Measurements from ENCODE around the gene CES2. TPM values are rescaled to one million over a fixed set of nuclear protein-coding genes. Genes with fewer than 3 reads are reported as not detected.
A peak's percentile ranks its signal among the peaks of the same experiment; 100 is the strongest.

CES2 gene
- total and polyA plus RNA-seq, 9 of the 15 experiments (the other 6 are each of a cell fraction or from before 2014, with no cell fraction given) = 2.2 to 37.9 (median 24.4) TPM

DNA sequence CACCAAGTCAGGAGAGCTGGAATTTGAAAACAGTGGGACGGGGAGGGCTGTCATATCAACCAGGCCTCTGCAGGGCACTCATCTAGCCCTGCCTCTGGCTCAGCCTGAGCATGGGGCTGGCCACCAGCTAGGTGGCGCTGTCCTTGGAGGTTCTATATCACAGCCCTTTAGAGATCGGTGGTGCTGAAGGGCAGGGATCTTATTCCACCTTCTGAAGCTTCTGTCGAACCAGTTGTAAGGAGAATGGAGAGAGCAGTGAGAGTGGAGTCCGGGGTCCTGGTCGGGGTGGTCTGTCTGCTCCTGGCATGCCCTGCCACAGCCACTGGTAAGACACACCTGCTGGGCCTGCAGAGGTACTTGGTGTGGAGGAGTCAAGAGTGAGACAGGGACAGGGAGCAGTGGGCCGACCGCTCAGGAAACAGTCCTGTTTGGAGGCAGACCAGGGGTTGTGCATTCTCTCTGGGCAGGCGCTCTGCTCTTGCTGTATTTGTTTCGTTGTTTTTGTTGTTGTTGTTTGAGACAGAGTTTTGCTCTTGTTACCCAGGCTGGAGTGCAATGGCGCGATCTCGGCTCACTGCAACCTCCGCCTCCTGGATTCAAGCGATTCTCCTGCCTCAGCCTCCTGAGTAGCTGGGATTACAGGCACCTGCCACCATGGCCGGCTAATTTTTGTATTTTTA is 25.9 kb downstream of the CES2 start, which contains the start of gene CES3 (continued):
- TF ChIP-seq, protein P1, sequence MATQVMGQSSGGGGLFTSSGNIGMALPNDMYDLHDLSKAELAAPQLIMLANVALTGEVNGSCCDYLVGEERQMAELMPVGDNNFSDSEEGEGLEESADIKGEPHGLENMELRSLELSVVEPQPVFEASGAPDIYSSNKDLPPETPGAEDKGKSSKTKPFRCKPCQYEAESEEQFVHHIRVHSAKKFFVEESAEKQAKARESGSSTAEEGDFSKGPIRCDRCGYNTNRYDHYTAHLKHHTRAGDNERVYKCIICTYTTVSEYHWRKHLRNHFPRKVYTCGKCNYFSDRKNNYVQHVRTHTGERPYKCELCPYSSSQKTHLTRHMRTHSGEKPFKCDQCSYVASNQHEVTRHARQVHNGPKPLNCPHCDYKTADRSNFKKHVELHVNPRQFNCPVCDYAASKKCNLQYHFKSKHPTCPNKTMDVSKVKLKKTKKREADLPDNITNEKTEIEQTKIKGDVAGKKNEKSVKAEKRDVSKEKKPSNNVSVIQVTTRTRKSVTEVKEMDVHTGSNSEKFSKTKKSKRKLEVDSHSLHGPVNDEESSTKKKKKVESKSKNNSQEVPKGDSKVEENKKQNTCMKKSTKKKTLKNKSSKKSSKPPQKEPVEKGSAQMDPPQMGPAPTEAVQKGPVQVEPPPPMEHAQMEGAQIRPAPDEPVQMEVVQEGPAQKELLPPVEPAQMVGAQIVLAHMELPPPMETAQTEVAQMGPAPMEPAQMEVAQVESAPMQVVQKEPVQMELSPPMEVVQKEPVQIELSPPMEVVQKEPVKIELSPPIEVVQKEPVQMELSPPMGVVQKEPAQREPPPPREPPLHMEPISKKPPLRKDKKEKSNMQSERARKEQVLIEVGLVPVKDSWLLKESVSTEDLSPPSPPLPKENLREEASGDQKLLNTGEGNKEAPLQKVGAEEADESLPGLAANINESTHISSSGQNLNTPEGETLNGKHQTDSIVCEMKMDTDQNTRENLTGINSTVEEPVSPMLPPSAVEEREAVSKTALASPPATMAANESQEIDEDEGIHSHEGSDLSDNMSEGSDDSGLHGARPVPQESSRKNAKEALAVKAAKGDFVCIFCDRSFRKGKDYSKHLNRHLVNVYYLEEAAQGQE (IDR thresholded peaks at IDR 0.05; ENCODE audit: borderline replicate concordance) = peak; percentile 55
- TF ChIP-seq, protein P1 (CRISPR knock-in tag; IDR thresholded peaks at IDR 0.05; ENCODE audit: low read depth) = peak; percentile 35; the same call in 1 of the 2 replicates
- TF ChIP-seq RB1 (IDR thresholded peaks at IDR 0.05; ENCODE audit: low read depth) (peak; percentile 60; the same call in 1 of the 2 replicates), POLR2B (IDR thresholded peaks at IDR 0.05; ENCODE audit: low read depth, partially characterized antibody) (peak; percentile 19), BCOR (IDR thresholded peaks at IDR 0.05) (0 out of 2 replicates have a peak, but pooled peaks have one; percentile 10), TAF15 (IDR thresholded peaks at IDR 0.05; ENCODE audit: low read depth, low read length) (no peak), DIDO1 (tag; IDR thresholded peaks at IDR 0.05; ENCODE audit: low read depth) (0 out of 2 replicates have a peak, but pooled peaks have one; percentile 20), SMARCC2 (IDR thresholded peaks at IDR 0.05; ENCODE audit: low read depth) (0 out of 2 replicates have a peak, but pooled peaks have one; percentile 23), ZNF707 (CRISPR knock-in tag; conservative IDR thresholded peaks at IDR 0.05) (no peak), ZBTB11 (CRISPR knock-in tag; IDR thresholded peaks at IDR 0.05) (no peak), JUND (IDR thresholded peaks at IDR 0.05; ENCODE audit: borderline replicate concordance, low read depth, low read length) (peak; percentile 3; the same call in 1 of the 2 replicates), JUND (tag; IDR thresholded peaks at IDR 0.05; ENCODE audit: borderline replicate concordance, low read depth, low read length) (no peak; the same call in 2 of the 3 replicates), SIN3B (IDR thresholded peaks at IDR 0.05; ENCODE audit: low read depth) (no peak), THRAP3 (IDR thresholded peaks at IDR 0.05; ENCODE audit: borderline replicate concordance) (0 out of 2 replicates have a peak, but pooled peaks have one; percentile 42), SMAD3 (CRISPR knock-in tag; conservative IDR thresholded peaks at IDR 0.05) (no peak), ATF7 (IDR thresholded peaks at IDR 0.05) (peak; percentile 31; the same call in 1 of the 2 replicates), ZFX (CRISPR knock-in tag; IDR thresholded peaks at IDR 0.05) (peak; percentile 60)
